Activated naive CD4-positive, alpha-beta T cell treated with anti-CD3 and anti-CD28 coated beads, Interleukin-2, amount 50 U/mL, for 16 hours (primary cell): ENCODE measurements around the gene MPRIP.
"Not testable (repeated sequence)": the region's sequence is repeated elsewhere in the genome, so short reads cannot be mapped to it uniquely, and the experiment has no call there.

ENCODE experiments used
- DNase-seq: peaks from one replicate; pipeline ENCODE4 v3.0.0-alpha.2; 2020

MPRIP gene

DNA sequence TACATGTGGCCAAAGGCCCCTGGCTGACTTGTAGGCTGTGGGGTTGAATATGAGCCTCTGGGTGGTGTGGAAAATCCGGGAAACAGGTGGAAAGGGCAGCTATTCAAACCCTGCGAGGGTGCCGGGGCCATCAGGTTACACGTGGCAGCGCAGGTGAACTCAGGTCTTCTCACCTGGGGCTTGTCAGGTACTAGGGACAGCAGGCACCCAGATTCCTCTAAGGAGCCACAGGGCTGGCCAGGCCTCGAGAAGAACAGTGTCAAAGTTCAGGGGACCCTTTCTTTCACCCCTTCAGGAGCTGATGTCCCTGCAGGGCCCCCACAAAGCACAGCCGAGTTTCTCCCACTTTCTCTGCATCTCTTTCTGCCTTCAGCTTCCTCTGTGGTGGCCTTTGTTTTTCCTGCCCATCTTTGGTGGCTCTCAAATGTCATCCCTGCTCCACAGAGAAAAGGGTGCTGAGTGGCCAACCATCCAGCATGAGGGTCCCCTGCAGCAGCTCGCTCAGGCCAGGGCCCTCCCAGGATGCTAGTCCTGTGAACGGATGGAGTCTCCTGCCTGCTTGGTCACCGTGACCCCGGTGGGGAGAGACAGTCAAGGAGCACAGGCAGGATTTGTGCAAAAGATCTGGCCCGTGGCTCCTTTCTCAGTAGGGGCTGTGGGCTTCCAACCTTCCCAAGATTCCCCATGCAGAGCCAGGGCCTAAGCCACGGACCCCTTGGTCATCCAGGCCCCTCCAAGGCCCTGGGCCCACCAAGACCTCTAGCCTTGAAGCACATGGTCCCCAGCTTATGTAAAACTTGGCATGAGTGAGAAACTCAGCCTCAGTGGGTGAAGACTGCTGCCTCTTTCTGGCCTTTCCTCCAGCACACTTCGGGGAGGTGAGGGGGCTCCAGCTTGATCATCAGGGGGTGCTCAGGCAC lies 28.2 kb upstream of the MPRIP start:
- not testable (repeated sequence) for DNase-seq

DNA sequence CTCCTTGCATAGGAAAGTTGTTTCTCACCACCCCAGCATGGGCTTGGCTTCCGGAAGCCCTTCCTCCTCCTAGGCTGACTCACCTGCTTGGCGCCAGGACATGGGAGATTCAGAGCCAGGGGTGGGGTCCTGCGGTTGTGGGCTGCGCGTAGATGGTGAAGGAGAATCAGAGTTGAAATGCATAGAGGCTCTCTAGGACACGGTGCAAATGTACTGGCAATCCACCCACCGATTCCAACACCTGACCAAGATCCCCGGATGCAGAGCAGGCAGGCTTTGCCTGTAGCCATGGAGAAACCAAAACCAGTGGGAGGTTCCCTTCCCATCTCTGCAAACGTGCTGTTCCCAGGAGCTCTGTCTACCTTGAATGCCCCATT lies 27.5 kb upstream of the MPRIP start:
- DNase-seq = not testable (repeated sequence)

DNA sequence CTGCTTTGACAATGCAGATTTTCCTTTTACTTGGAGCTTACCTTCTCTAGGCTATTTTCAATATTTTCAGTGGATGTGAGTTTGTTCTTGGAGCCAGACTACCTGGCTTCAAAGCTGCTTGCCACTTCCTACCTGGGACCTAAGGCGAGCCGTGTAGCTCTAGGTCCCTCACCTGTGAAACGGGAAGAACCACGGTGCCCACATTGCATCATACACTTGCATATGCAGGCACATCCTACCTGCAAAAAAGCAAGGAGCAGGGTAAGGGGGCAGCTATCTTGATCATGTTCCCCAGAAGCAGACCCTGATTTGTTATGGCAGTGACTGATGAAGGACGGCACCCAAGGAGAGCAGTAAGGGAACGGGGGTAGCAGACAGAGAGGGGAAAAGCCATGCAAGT lies 27.0 kb upstream of the MPRIP start:
- no peak for DNase-seq

DNA sequence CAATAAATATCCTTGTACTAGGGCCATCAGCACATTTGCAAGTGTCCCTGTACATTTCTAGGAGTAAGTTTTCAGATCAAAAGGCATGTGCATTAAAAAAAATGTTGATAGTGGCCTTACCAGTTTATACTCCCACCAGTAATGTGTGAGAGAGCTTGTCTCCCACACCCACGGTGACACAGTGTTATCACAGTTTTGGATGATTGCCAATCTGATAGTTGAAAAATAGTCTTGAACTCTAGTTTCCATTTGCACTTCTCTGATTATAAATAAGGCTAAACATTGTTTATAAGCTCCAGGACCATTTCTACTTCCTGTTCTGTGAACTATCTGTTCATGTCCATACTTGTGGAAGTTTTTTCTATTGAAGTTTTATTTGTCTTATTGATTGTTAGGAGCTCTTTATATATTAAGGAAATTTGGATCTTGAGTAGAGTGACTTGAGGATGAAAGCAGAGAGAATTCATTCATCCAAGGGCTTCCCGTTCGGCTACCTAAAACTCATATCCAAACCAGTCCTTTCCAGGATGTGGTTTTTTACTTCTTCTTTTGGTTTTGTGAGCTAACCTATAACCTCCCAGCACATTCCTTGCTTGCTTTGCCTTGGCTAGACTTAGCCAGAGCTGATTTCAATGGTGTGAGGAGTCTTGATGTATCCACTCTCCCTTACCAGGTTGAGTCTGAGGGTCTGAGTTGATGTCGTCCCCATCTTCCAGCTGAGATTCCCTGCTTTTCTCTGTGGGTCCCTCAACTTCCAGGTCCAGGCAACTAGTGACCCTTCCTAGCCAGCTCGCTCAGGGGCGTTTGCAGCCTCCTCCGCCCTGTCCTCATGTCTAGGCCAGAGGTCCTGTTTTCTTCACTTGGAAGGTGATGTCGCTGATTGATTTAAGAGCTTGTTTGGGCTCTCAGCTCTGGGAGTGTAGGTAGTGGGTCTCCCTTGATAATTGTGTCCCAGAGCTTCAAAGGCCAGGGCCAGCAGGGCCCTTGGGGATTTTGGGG lies 25.8 kb upstream of the MPRIP start:
- DNase-seq = not testable (repeated sequence)

- no peak for DNase-seq
These were observed 24.8 kb upstream of the MPRIP start for GRCh38 chr17:17017343-17018014.

GRCh38 chr17:17018021-17018441 lies 24.2 kb upstream of the MPRIP start:
- no peak for DNase-seq

DNA sequence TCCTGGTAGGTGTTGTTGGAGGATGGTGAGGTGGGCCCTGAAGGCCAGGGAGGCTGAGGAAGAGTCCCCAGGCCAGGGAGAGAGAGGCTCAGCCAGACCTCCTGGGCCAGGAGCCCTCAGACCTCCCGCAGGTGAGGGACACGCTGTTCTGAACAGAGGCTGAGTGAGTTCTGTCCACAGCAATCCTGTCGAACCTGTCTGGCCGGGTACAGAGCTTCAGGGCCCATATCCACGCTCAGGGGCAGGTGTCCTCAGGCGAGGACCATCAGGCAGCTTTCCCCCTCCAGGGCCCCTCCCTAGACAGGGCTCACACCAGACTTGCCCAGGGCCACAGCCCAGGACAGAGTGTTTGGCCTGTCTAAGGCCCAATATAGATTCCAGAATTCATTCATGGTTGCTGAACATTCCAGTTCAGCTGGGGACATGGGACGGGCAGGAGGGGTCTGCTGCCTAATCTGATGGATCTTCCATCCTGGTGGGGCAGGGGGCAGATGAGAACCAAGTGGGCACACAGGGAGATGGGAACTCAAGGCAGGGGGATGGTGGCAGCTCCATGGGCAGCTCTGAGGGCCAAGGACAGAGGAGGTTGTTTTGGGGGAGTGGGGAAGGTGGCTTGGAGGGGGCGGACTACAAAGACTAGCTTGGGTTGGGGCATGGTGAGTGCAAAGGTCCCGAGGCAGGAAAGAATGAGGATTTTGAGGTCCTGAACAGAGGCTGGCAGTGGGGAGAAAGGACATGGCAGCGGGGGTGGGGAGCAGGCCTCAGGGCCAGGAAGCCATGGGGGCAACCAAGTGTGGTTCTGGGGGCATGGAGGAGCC lies 23.4 kb upstream of the MPRIP start:
- no peak for DNase-seq

- no peak for DNase-seq
These were observed 22.9 kb upstream of the MPRIP start for GRCh38 chr17:17019430-17019762.

DNA sequence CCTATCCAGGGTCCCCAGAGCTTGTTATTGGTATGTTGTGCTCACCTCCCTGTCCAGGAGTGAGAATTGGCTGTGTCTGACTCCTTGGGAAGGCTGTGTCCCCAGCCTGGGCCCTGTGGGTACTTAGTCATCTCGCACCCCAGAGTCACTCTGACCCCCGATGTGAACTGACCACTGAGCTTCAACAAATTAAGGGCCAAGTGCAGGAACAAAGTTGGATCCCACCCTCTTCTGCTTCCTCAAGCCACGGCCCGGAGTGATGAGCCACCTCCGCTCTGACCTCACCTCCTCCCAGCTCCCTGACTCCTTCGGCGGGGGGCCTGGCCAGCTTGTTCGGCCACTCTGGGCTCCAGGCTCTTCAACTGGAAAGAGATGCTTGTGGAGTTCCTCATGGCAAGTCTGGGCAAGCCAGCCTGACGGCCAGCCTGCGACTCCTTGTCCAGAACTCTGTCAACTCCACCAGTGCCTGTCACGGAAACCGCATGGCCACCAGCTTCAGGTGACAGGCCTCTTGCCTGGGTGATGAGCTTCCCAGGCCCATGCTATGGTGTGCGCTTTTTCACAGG lies 22.3 kb upstream of the MPRIP start:
- no peak for DNase-seq

DNA sequence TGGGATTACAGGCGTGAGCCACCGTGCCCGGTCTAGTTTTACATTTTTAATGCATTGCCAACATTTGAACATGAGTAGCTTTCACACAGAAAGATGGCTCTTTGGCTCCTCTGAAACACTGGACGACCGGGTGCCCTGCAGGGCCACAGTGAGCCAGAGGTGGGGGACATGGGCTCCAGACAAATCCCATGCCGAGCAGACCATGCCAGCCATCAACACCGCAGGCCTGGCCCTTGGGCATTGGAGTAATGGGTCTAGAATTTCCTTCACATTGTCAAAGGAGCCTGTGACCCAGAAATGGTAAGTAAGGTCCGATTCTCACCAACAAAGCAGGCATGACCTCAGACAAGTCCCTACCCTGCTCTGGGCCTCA lies 21.4 kb upstream of the MPRIP start:
- no peak for DNase-seq

DNA sequence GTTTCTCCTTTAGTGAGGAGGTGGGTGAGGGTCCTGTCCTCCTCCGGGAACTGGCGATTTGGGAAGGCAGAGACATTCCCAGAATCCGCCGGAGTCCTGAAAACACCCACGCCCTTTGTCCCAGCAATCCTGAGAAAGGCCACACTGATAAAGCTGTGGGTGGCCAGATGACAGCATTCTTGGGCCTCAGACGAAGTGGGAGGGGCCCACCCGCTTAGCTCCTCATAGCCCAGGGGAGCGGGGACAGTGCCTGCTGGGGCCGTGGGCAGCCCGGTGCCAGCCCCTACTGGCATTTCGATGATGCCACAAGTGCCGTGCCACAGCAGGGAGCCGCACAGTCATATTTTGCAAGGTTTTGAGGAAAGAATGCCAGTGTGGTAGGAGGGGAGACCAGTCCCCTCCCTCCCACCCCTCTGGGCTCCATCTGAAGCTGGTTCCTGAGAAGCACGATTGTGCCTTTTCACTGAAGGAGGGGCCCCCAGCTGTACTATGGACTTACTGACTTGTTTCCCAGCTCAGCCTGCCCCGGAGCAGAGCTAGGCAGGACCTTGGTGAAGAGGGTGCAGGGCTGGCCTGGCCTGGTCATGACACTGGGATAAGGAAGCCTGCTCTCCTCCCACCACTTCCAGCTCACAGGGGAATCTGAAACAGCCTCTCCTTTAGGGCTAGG lies 20.9 kb upstream of the MPRIP start:
- no peak for DNase-seq

DNA sequence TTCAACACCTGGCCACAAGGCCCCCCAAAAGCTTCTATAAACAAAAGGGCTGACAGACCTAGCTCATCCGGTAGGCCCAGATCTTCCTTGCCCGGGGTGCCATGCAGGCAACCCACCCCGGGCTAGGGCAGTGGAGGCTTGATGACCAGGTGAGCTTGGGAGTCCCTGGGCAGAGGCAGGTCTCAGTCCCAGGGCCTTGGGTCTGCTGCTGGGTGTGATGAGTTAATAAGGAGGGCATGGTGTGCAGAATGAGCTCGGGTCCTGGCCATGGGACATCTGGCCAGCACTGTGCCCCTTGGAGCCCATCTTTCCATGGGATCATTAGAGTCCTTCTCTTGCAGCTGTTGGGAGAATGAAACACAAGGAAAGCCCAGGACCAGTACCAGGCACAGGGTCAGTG lies 20.2 kb upstream of the MPRIP start:
- no peak for DNase-seq

GRCh38 chr17:17022456-17022855 lies 19.8 kb upstream of the MPRIP start:
- DNase-seq = no peak

DNA sequence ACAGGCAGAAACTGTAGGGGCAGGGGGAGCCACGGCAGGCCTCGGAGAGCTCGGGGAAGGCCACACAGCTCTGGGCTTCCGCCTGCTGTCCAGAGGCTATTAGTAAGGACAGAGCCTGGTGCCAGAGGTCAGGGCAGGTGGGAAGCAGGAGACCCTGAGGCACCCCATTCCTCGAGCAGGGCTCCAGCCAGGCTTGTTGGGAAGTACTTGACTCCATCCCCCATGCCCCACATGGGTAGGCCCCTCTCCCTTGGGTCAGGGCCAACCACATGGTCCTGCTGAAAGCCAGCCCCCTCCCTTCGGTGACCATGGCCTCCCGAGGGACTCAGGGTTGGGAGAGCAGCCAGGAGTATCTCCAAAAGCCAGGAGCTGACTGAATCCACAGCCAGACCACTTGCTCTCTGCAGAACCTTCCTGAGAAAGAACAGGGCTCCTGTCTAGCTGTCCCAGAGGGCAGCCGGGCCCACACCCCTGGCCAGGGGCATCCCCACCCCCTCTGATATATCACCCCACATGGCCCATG lies 17.4 kb upstream of the MPRIP start:
- no peak for DNase-seq

DNA sequence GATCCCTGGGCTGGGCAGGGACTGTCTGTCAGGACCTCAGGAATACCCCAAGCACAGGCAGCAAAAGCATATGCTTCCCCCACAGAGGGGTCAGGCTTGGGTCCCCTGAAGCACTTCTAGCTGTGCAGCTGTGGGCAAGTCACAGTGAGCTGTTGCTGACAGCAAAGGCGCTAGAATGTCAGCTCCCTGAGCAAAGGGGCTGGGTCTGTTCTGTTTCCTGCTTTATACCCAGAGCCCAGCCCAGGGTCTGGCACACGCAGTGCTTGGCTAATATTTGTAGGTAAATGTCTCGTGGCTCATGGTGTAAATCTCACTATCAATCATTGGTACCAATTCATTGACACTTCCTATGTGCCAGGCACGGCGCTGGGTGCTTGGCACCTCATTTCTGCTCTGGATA lies 16.6 kb upstream of the MPRIP start:
- no peak for DNase-seq

DNA sequence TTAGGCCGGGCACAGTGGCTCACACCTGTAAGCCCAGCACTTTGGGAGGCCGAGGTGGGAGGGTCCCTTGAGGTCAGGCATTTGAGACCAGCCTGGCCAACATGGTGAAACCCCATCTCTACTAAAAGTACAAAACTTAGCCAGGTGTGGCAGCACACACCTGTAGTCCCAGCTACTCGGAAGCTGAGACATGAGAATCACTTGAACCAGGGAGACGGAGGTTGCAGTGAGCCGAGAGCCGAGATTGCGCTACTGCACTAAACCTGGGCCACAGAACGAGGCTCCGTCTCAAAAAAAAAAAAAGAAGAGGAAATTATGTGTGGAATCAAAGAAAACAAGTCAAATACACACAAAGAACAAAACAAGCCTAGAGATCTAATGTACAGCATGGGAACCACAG lies 16.1 kb upstream of the MPRIP start:
- DNase-seq = no peak

- no peak for DNase-seq
These were observed 14.7 kb upstream of the MPRIP start for GRCh38 chr17:17027442-17028058.

DNA sequence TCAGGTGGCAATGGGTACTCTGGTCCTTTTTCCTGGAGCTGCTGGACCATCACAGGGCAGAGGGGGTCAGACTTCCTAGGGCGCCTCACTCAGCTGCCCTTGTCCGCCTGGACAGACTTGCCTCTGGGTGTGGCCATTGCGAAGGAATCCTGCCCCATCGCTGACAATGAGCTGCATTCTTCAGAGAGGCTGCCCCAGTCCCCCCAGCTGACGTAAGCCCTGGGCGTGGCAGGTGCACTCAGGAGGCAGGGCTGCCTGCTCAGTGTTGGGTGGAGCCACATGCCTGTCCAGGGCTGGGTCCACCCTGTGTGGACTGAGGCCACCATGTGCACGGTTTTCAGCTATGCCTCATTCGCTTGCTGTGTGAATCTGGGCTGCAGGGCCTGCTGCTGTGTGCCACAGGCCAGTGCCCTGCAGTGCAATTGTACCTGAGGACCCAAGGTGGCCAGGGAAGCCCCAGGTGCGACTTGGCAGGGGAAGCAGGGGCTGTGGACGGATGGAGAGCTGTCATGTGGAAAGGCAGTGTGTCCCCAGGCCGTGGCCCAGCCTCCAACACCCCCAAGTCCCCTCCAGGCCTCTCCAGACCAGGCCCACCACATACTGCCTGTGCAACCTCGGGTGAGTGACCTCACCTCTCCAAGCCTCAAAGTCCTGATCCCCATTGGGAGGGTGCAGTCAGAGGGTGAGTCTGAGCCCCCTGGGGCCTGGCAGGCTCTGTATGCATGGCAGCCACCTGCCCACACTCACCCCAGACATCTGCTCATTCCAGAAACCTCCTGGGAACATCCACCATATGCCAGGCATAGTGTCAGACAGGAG lies 14.0 kb upstream of the MPRIP start:
- no peak for DNase-seq

GRCh38 chr17:17028878-17029535 lies 13.2 kb upstream of the MPRIP start:
- no peak for DNase-seq
